Neural cell (in vitro differentiated cells): ENCODE measurements around the gene GRB14. TPM values are rescaled to one million over a fixed set of nuclear protein-coding genes. Genes with fewer than 3 reads are reported as not detected.

ENCODE experiments used
- H2AFZ ChIP-seq: fragments of 200-600, 300-800 bp; sonication (generic), shearing (Covaris generic); 2 replicates; pipeline ENCODE4 v1.6.0; 2014; ENCODE audit warnings: low read depth, mild to moderate bottlenecking, antibody characterized with exemption, low read length, moderate library complexity
- H3F3A ChIP-seq: fragments of 200-600 bp; shearing (Covaris generic); 2 replicates; pipeline ENCODE4 v1.6.1; 2016; ENCODE audit warnings: mild to moderate bottlenecking, moderate library complexity, mixed read lengths, antibody characterized with exemption, low read length; ENCODE audit not compliant: insufficient read depth, poor library complexity, severe bottlenecking
- H3K27ac ChIP-seq: fragments of 200-600, 300-800 bp; sonication (generic), shearing (Covaris generic); 2 replicates; pipeline ENCODE4 v1.5.1; 2014; ENCODE audit warnings: mild to moderate bottlenecking, low read length, moderate library complexity
- H3K27me3 ChIP-seq: fragments of 300-800, 200-600 bp; sonication (generic), shearing (Covaris generic); 2 replicates; pipeline ENCODE4 v1.6.0; 2014; ENCODE audit warnings: mild to moderate bottlenecking, low read depth, low read length, moderate library complexity; ENCODE audit not compliant: insufficient read depth
- H3K36me3 ChIP-seq: fragments of 300-800, 200-600 bp; sonication (generic), shearing (Covaris generic); 2 replicates; pipeline ENCODE4 v1.5.1; 2014; ENCODE audit warnings: mild to moderate bottlenecking, antibody characterized with exemption, low read length, moderate library complexity; ENCODE audit not compliant: insufficient read depth
- H3K4me2 ChIP-seq: fragments of 300-800, 200-600 bp; sonication (generic), shearing (Covaris generic); 2 replicates; pipeline ENCODE4 v1.6.0; 2014; ENCODE audit warnings: mild to moderate bottlenecking, low read length
- H3K4me3 ChIP-seq: fragments of 300-800, 200-600 bp; sonication (generic), shearing (Covaris generic); 2 replicates; pipeline ENCODE4 v1.5.1; 2014; ENCODE audit warnings: mild to moderate bottlenecking, low read length, moderate library complexity
- H3K79me2 ChIP-seq: fragments of 200-600 bp; shearing (Covaris generic); replicated peaks from 2 replicates; pipeline ENCODE4 v1.6.0; 2014; ENCODE audit warnings: mild to moderate bottlenecking, low read length, moderate library complexity; ENCODE audit not compliant: insufficient read depth
- H3K9ac ChIP-seq: fragments of 300-800, 200-600 bp; sonication (generic), shearing (Covaris generic); 2 replicates; pipeline ENCODE4 v1.6.1; 2016; ENCODE audit warnings: mild to moderate bottlenecking, low read length, mixed read lengths
- H3K9me2 ChIP-seq: fragments of 200-600 bp; shearing (Covaris generic); 2 replicates; pipeline ENCODE4 v1.6.1; 2016; ENCODE audit warnings: mild to moderate bottlenecking, low read length, mixed read lengths; ENCODE audit not compliant: insufficient read depth
- H3K9me3 ChIP-seq: fragments of 200-600, 300-800 bp; sonication (generic), shearing (Covaris generic); 2 replicates; pipeline ENCODE4 v1.6.1; 2016; ENCODE audit warnings: mild to moderate bottlenecking, mixed run types, low read length, moderate library complexity, mixed read lengths
- H4K20me1 ChIP-seq: fragments of 200-600 bp; shearing (Covaris generic); 2 replicates; pipeline ENCODE4 v1.6.1; 2016; ENCODE audit warnings: mild to moderate bottlenecking, mixed run types; ENCODE audit not compliant: insufficient read depth
- CTCF ChIP-seq: fragments of 450-650 bp; IDR thresholded peaks from 2 replicates; pipeline ENCODE4 v1.5.1; 2014; ENCODE audit warnings: antibody characterized with exemption, mild to moderate bottlenecking, moderate library complexity; ENCODE audit not compliant: poor library complexity, severe bottlenecking
- EP300 ChIP-seq: fragments of 450-650 bp; conservative IDR thresholded peaks from 2 replicates; pipeline ENCODE4 v1.6.1; 2014; ENCODE audit warnings: antibody characterized with exemption, mild to moderate bottlenecking, moderate library complexity; ENCODE audit not compliant: poor library complexity, severe bottlenecking
- EZH2 ChIP-seq: fragments of 200-600, 300-800 bp; shearing (Covaris generic), sonication (generic); IDR thresholded peaks from 2 replicates; pipeline ENCODE4 v1.6.1; 2014; ENCODE audit warnings: antibody characterized with exemption, low read length, borderline replicate concordance, mild to moderate bottlenecking; ENCODE audit not compliant: insufficient read depth, poor library complexity, severe bottlenecking
- MXI1 ChIP-seq: fragments of 450-650 bp; conservative IDR thresholded peaks from 2 replicates; pipeline ENCODE4 v1.6.1; 2014; ENCODE audit warnings: antibody characterized with exemption, mild to moderate bottlenecking; ENCODE audit not compliant: poor library complexity, severe bottlenecking
- POLR2AphosphoS5 ChIP-seq: IDR thresholded peaks from 2 replicates; pipeline ENCODE4 v1.6.1; 2012
- RAD21 ChIP-seq: fragments of 450-650 bp; conservative IDR thresholded peaks from 2 replicates; pipeline ENCODE4 v1.6.1; 2014; ENCODE audit warnings: antibody characterized with exemption, mild to moderate bottlenecking, moderate library complexity
- REST ChIP-seq: IDR thresholded peaks from 2 replicates; pipeline ENCODE4 v1.6.1; 2012; ENCODE audit warnings: borderline replicate concordance
- SMC3 ChIP-seq: fragments of 450-650 bp; conservative IDR thresholded peaks from 2 replicates; pipeline ENCODE4 v1.6.1; 2014; ENCODE audit warnings: antibody characterized with exemption, mild to moderate bottlenecking, moderate library complexity; ENCODE audit not compliant: poor library complexity
- TAF1 ChIP-seq: IDR thresholded peaks from 2 replicates; pipeline ENCODE4 v1.6.1; 2012; ENCODE audit warnings: low read depth
- polyA plus RNA-seq: library from polyadenylated mRNA; depleted of rRNA; stranded (reverse); fragments of >200 nt; gene quantifications from 2 replicates; pipeline ENCODE4 v1.2.3, GENCODE V29; 2014

GRB14 gene
- polyA plus RNA-seq, 1 donor from 2014 or later, result 4.5 TPM

- Histone ChIP-seq H3K27me3 (no peaks in the 10 kb centered on the region), H2AFZ (no peak overlapping the region), H4K20me1 (no peaks in the 10 kb centered on the region), H3K79me2 (no peaks in the 10 kb centered on the region), H3K9ac (no peak overlapping the region), H3K9me3 (no peaks in the 10 kb centered on the region), H3K4me3 (no peak overlapping the region), H3K36me3 (no peaks in the 10 kb centered on the region), H3K27ac (no peak overlapping the region), H3F3A (no peaks in the 10 kb centered on the region), H3K4me2 (no peak overlapping the region), H3K9me2 (no peaks in the 10 kb centered on the region)
- TF ChIP-seq TAF1 (no peak), EZH2 (no peak), SMC3 (no peak), CTCF (no peak), MXI1 (no peak), REST (no peak), RAD21 (no peak), EP300 (no peak), POLR2AphosphoS5 (no peak)
These were observed 40.2 kb downstream of the GRB14 start for GRCh38 chr2:164581050-164581449.

- H3K36me3 ChIP-seq, result no peaks in the 10 kb centered on the region
- no peak overlapping the region for H3K9ac ChIP-seq
- no peaks in the 10 kb centered on the region for H3K9me3 ChIP-seq
- TF ChIP-seq REST, result no peak
- TF ChIP-seq TAF1, result no peak
- no peak overlapping the region for H3K27ac ChIP-seq
- H4K20me1 ChIP-seq, result no peaks in the 10 kb centered on the region
- H2AFZ ChIP-seq, result no peak overlapping the region
- no peak overlapping the region for H3K4me2 ChIP-seq
- H3F3A ChIP-seq, result no peaks in the 10 kb centered on the region
- H3K4me3 ChIP-seq, result no peak overlapping the region
- no peaks in the 10 kb centered on the region for H3K9me2 ChIP-seq
- no peaks in the 10 kb centered on the region for H3K27me3 ChIP-seq
- no peaks in the 10 kb centered on the region for H3K79me2 ChIP-seq
These were observed 46.4 kb downstream of the GRB14 start for GRCh38 chr2:164574931-164575330.
